ENCODE results near the gene CCDC142. TPM values are rescaled to one million over a fixed set of nuclear protein-coding genes. Genes with fewer than 3 reads are reported as not detected.

CCDC142 gene
- total RNA-seq, 4 donors from 2014 or later: 34.7 to 53.1 (median 39.4) TPM

GRCh38 chr2:74457549-74458131, 25.2 kb downstream of the CCDC142 start:
- peaks cover 0 to 44% (median 27%) of the 10 kb centered on the region in 4 donors for H3K4me1 ChIP-seq
- peaks cover 0 to 25% (median 0%) of the 10 kb centered on the region in 3 donors for H3K36me3 ChIP-seq
- H3K9me3 ChIP-seq: no peaks in the 10 kb centered on the region
- peak overlapping the region; percentile 59 to 97 (median 96) for H3K27ac ChIP-seq
- TF ChIP-seq POLR2A (IDR thresholded peaks at IDR 0.05) (peak; percentile 63 to 79), CTCF (IDR thresholded peaks at IDR 0.05) (no peak), EP300 (IDR thresholded peaks at IDR 0.05) (peak in 1 of 2 donors; percentile 94)
- peak in 1 of 2 donors; percentile 38 for DNase-seq (ENCODE audit: low spot score in 2 of 2)
- WGBS, 2 donors: 1% methylated on average over 38 to 42 of the region's 46 CpGs
- H3K4me3 ChIP-seq: peak overlapping the region; percentile 35 to 70 (median 58)
- H3K27me3 ChIP-seq: no peaks in the 10 kb centered on the region

- Histone ChIP-seq H3K4me3 (peak overlapping the region; percentile 35 to 70 (median 58)), H3K27me3 (no peaks in the 10 kb centered on the region), H3K27ac (peak overlapping the region; percentile 59 to 97 (median 96)), H3K36me3 (peaks cover 0 to 20% (median 0%) of the 10 kb centered on the region in 3 donors), H3K9me3 (no peaks in the 10 kb centered on the region), H3K4me1 (peaks cover 0 to 44% (median 27%) of the 10 kb centered on the region in 4 donors)
- DNase-seq (ENCODE audit: low spot score in 2 of 2): no peak
- WGBS, 2 donors: 1 to 2% methylated on average over 25 to 26 of the region's 27 CpGs
- TF ChIP-seq EP300 (IDR thresholded peaks at IDR 0.05): no peak
- TF ChIP-seq POLR2A (IDR thresholded peaks at IDR 0.05): no peak
- no peak for TF ChIP-seq CTCF (IDR thresholded peaks at IDR 0.05)
Observed at GRCh38 chr2:74457129-74457548, 25.7 kb downstream of the CCDC142 start.

GRCh38 chr2:74454654-74455511, 27.9 kb downstream of the CCDC142 start, which contains the start of gene INO80B:
Gene INO80B (plus strand): TSS chr2:74455087. CDS start chr2:74455117, 30 bp downstream.
- peak within 1 kb of the TSS; percentile 60 to 81 (median 68) for H3K27ac ChIP-seq
- peak; percentile 87 to 94 for DNase-seq (ENCODE audit: low spot score in 2 of 2)
- H3K4me1 ChIP-seq: peaks cover 0 to 44% (median 27%) of the 10 kb centered on the region in 4 donors
- no peaks in the 10 kb centered on the region for H3K9me3 ChIP-seq
- H3K36me3 ChIP-seq: no peaks in the 10 kb centered on the region
- WGBS, 2 donors: 1% methylated on average over 36 to 40 of the region's 40 CpGs
- no peaks in the 10 kb centered on the region for H3K27me3 ChIP-seq
- peak within 1 kb of the TSS; percentile 61 to 74 (median 68) for H3K4me3 ChIP-seq
- TF ChIP-seq CTCF (IDR thresholded peaks at IDR 0.05): peak in 3 of 5 experiments; percentile 4 to 50 (median 22)
- peak; percentile 86 to 96 for TF ChIP-seq EP300 (IDR thresholded peaks at IDR 0.05)
- peak in 1 of 2 donors; percentile 56 for TF ChIP-seq POLR2A (IDR thresholded peaks at IDR 0.05)

GRCh38 chr2:74450570-74451190, 32.1 kb downstream of the CCDC142 start:
- TF ChIP-seq CTCF (IDR thresholded peaks at IDR 0.05) (no peak), EP300 (IDR thresholded peaks at IDR 0.05) (no peak), POLR2A (IDR thresholded peaks at IDR 0.05) (no peak)
- no peak for DNase-seq (ENCODE audit: low spot score in 2 of 2)
- Histone ChIP-seq H3K27me3 (no peaks in the 10 kb centered on the region), H3K4me3 (no peak overlapping the region), H3K9me3 (no peaks in the 10 kb centered on the region), H3K36me3 (no peaks in the 10 kb centered on the region), H3K4me1 (peaks cover 0 to 12% (median 5%) of the 10 kb centered on the region in 4 donors), H3K27ac (no peak overlapping the region)
- 81 to 84% methylated on average over 3 of the region's 3 CpGs for WGBS, 2 donors
